Neural progenitor cell (in vitro differentiated cells): ENCODE data around the gene CD59.

Experiments used
- EZH2 ChIP-seq: fragments of 200-600 bp; sonication (generic); IDR thresholded peaks from 2 replicates; pipeline ENCODE4 v1.6.1; 2017; ENCODE audit warnings: antibody characterized with exemption, mild to moderate bottlenecking, moderate library complexity
- EZH2phosphoT487 ChIP-seq: fragments of 200-600 bp; sonication (generic); IDR thresholded peaks from 2 replicates; pipeline ENCODE4 v1.6.1; 2017; ENCODE audit warnings: antibody characterized with exemption
- TF ChIP-seq, protein P1 (sequence below): fragments of 200-600 bp; sonication (generic); IDR thresholded peaks from 2 replicates; pipeline ENCODE4 v1.5.1; 2017; ENCODE audit warnings: antibody characterized with exemption, mild to moderate bottlenecking

GRCh38 chr11:33689501-33689900, 46.7 kb downstream of the CD59 start:
- TF ChIP-seq, protein P1, sequence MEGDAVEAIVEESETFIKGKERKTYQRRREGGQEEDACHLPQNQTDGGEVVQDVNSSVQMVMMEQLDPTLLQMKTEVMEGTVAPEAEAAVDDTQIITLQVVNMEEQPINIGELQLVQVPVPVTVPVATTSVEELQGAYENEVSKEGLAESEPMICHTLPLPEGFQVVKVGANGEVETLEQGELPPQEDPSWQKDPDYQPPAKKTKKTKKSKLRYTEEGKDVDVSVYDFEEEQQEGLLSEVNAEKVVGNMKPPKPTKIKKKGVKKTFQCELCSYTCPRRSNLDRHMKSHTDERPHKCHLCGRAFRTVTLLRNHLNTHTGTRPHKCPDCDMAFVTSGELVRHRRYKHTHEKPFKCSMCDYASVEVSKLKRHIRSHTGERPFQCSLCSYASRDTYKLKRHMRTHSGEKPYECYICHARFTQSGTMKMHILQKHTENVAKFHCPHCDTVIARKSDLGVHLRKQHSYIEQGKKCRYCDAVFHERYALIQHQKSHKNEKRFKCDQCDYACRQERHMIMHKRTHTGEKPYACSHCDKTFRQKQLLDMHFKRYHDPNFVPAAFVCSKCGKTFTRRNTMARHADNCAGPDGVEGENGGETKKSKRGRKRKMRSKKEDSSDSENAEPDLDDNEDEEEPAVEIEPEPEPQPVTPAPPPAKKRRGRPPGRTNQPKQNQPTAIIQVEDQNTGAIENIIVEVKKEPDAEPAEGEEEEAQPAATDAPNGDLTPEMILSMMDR = no peak
- no peak for TF ChIP-seq EZH2
- no peak for TF ChIP-seq EZH2phosphoT487
